ENCODE results near the gene COPS7A. TPM values are rescaled to one million over a fixed set of nuclear protein-coding genes. Genes with fewer than 3 reads are reported as not detected.

COPS7A gene
- total and polyA plus RNA-seq, 2 experiments from 2014 or later: 37.7 to 51.9 TPM

GRCh38 chr12:6759741-6760140, 35.9 kb downstream of the COPS7A start (continued):
- TF ChIP-seq, protein P1, sequence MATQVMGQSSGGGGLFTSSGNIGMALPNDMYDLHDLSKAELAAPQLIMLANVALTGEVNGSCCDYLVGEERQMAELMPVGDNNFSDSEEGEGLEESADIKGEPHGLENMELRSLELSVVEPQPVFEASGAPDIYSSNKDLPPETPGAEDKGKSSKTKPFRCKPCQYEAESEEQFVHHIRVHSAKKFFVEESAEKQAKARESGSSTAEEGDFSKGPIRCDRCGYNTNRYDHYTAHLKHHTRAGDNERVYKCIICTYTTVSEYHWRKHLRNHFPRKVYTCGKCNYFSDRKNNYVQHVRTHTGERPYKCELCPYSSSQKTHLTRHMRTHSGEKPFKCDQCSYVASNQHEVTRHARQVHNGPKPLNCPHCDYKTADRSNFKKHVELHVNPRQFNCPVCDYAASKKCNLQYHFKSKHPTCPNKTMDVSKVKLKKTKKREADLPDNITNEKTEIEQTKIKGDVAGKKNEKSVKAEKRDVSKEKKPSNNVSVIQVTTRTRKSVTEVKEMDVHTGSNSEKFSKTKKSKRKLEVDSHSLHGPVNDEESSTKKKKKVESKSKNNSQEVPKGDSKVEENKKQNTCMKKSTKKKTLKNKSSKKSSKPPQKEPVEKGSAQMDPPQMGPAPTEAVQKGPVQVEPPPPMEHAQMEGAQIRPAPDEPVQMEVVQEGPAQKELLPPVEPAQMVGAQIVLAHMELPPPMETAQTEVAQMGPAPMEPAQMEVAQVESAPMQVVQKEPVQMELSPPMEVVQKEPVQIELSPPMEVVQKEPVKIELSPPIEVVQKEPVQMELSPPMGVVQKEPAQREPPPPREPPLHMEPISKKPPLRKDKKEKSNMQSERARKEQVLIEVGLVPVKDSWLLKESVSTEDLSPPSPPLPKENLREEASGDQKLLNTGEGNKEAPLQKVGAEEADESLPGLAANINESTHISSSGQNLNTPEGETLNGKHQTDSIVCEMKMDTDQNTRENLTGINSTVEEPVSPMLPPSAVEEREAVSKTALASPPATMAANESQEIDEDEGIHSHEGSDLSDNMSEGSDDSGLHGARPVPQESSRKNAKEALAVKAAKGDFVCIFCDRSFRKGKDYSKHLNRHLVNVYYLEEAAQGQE (IDR thresholded peaks at IDR 0.05; ENCODE audit: unreplicated experiment): no peak
- TF ChIP-seq STAT1 (IDR thresholded peaks at IDR 0.05; ENCODE audit: unreplicated experiment) (no peak), EZH2 (IDR thresholded peaks at IDR 0.05; ENCODE audit: low read depth, unreplicated experiment) (no peak), CREB1 (CRISPR knock-in tag; IDR thresholded peaks at IDR 0.05; ENCODE audit: low read depth) (no peak)

- Histone ChIP-seq H3K4me2 (peak overlapping the region; percentile 46), H3F3A (replicated peaks; ENCODE audit: low read depth) (peaks cover 21% of the 10 kb centered on the region), H3K4me1 (ENCODE audit: insufficient read depth) (peaks cover 25% of the 10 kb centered on the region), H4K20me1 (replicated peaks; ENCODE audit: insufficient read depth) (peaks cover 5% of the 10 kb centered on the region), H3K36me3 (ENCODE audit: insufficient read depth) (no peaks in the 10 kb centered on the region), H2AFZ (no peak overlapping the region), H3K27ac (ENCODE audit: low read depth) (peak overlapping the region; percentile 83), H3K4me3 (peak overlapping the region; percentile 2; the same call in 1 of the 2 replicates), H3K9me2 (ENCODE audit: insufficient read depth) (peaks cover 13% of the 10 kb centered on the region), H3K79me2 (replicated peaks; ENCODE audit: insufficient read depth) (peaks cover 14% of the 10 kb centered on the region), H3K27me3 (ENCODE audit: insufficient read depth) (peaks cover 8% of the 10 kb centered on the region; the same call in 1 of the 2 replicates)
- H3K4me3 Mint-ChIP-seq: peak overlapping the region; percentile 17; the same call in 1 of the 3 replicates
- H3K27ac Mint-ChIP-seq: peak overlapping the region; percentile 85; the same call in 1 of the 2 replicates
- H3K36me3 Mint-ChIP-seq (ENCODE audit: low read depth): no peaks in the 10 kb centered on the region; the same call in 2 of the 3 replicates
- H3K4me1 Mint-ChIP-seq: peaks cover 44% of the 10 kb centered on the region
- peaks cover 41% of the 10 kb centered on the region for H3K27me3 Mint-ChIP-seq (ENCODE audit: insufficient read depth, low read depth, poor library complexity)
- ATAC-seq (no peak), DNase-seq (ENCODE audit: low spot score) (no peak)
- no peaks in the 10 kb centered on the region; the same call in 1 of the 3 replicates for H3K9me3 Mint-ChIP-seq
- TF ChIP-seq STAT1 (IDR thresholded peaks at IDR 0.05; ENCODE audit: unreplicated experiment): no peak
- TF ChIP-seq JUNB (IDR thresholded peaks at IDR 0.05; ENCODE audit: unreplicated experiment): no peak
- TF ChIP-seq EZH2phosphoT487 (IDR thresholded peaks at IDR 0.05; ENCODE audit: unreplicated experiment): no peak
- no peak for TF ChIP-seq NANOG (IDR thresholded peaks at IDR 0.05; ENCODE audit: borderline replicate concordance)
- no peak for TF ChIP-seq ZNF331 (CRISPR knock-in tag; IDR thresholded peaks at IDR 0.05; ENCODE audit: low read depth)
- TF ChIP-seq ETS1 (IDR thresholded peaks at IDR 0.05): no peak
- TF ChIP-seq ZNF114 (CRISPR knock-in tag; IDR thresholded peaks at IDR 0.05): no peak
- no peak for TF ChIP-seq CREB1 (CRISPR knock-in tag; IDR thresholded peaks at IDR 0.05; ENCODE audit: low read depth)
- TF ChIP-seq POLR2AphosphoS5 (IDR thresholded peaks at IDR 0.05; ENCODE audit: low read depth): no peak
- no peak for TF ChIP-seq EZH2 (IDR thresholded peaks at IDR 0.05; ENCODE audit: low read depth, unreplicated experiment)
- TF ChIP-seq, protein P2, sequence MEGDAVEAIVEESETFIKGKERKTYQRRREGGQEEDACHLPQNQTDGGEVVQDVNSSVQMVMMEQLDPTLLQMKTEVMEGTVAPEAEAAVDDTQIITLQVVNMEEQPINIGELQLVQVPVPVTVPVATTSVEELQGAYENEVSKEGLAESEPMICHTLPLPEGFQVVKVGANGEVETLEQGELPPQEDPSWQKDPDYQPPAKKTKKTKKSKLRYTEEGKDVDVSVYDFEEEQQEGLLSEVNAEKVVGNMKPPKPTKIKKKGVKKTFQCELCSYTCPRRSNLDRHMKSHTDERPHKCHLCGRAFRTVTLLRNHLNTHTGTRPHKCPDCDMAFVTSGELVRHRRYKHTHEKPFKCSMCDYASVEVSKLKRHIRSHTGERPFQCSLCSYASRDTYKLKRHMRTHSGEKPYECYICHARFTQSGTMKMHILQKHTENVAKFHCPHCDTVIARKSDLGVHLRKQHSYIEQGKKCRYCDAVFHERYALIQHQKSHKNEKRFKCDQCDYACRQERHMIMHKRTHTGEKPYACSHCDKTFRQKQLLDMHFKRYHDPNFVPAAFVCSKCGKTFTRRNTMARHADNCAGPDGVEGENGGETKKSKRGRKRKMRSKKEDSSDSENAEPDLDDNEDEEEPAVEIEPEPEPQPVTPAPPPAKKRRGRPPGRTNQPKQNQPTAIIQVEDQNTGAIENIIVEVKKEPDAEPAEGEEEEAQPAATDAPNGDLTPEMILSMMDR (conservative IDR thresholded peaks at IDR 0.05; ENCODE audit: low read depth in 2 of 2): no peak
- TF ChIP-seq, protein P3, sequence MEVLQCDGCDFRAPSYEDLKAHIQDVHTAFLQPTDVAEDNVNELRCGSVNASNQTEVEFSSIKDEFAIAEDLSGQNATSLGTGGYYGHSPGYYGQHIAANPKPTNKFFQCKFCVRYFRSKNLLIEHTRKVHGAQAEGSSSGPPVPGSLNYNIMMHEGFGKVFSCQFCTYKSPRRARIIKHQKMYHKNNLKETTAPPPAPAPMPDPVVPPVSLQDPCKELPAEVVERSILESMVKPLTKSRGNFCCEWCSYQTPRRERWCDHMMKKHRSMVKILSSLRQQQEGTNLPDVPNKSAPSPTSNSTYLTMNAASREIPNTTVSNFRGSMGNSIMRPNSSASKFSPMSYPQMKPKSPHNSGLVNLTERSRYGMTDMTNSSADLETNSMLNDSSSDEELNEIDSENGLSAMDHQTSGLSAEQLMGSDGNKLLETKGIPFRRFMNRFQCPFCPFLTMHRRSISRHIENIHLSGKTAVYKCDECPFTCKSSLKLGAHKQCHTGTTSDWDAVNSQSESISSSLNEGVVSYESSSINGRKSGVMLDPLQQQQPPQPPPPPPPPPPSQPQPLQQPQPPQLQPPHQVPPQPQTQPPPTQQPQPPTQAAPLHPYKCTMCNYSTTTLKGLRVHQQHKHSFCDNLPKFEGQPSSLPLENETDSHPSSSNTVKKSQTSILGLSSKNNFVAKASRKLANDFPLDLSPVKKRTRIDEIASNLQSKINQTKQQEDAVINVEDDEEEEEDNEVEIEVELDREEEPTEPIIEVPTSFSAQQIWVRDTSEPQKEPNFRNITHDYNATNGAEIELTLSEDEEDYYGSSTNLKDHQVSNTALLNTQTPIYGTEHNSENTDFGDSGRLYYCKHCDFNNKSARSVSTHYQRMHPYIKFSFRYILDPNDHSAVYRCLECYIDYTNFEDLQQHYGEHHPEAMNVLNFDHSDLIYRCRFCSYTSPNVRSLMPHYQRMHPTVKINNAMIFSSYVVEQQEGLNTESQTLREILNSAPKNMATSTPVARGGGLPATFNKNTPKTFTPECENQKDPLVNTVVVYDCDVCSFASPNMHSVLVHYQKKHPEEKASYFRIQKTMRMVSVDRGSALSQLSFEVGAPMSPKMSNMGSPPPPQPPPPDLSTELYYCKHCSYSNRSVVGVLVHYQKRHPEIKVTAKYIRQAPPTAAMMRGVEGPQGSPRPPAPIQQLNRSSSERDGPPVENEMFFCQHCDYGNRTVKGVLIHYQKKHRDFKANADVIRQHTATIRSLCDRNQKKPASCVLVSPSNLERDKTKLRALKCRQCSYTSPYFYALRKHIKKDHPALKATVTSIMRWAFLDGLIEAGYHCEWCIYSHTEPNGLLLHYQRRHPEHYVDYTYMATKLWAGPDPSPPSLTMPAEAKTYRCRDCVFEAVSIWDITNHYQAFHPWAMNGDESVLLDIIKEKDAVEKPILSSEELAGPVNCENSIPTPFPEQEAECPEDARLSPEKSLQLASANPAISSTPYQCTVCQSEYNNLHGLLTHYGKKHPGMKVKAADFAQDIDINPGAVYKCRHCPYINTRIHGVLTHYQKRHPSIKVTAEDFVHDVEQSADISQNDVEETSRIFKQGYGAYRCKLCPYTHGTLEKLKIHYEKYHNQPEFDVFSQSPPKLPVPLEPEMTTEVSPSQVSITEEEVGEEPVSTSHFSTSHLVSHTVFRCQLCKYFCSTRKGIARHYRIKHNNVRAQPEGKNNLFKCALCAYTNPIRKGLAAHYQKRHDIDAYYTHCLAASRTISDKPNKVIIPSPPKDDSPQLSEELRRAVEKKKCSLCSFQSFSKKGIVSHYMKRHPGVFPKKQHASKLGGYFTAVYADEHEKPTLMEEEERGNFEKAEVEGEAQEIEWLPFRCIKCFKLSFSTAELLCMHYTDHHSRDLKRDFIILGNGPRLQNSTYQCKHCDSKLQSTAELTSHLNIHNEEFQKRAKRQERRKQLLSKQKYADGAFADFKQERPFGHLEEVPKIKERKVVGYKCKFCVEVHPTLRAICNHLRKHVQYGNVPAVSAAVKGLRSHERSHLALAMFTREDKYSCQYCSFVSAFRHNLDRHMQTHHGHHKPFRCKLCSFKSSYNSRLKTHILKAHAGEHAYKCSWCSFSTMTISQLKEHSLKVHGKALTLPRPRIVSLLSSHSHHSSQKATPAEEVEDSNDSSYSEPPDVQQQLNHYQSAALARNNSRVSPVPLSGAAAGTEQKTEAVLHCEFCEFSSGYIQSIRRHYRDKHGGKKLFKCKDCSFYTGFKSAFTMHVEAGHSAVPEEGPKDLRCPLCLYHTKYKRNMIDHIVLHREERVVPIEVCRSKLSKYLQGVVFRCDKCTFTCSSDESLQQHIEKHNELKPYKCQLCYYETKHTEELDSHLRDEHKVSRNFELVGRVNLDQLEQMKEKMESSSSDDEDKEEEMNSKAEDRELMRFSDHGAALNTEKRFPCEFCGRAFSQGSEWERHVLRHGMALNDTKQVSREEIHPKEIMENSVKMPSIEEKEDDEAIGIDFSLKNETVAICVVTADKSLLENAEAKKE (CRISPR knock-in tag; IDR thresholded peaks at IDR 0.05): no peak
These were observed 39.5 kb downstream of the COPS7A start for GRCh38 chr12:6763380-6763779.
